ENCODE measurements around the gene RNH1. TPM values are rescaled to one million over a fixed set of nuclear protein-coding genes. Genes with fewer than 3 reads are reported as not detected.

RNH1 gene
- 385 and 511 TPM in 2 replicates for total RNA-seq

GRCh38 chr11:506995-507726 is at the start of gene RNH1:
RNH1 (minus strand) TSS chr11:507242; CDS start chr11:502162, 5,080 bp downstream.

DNA sequence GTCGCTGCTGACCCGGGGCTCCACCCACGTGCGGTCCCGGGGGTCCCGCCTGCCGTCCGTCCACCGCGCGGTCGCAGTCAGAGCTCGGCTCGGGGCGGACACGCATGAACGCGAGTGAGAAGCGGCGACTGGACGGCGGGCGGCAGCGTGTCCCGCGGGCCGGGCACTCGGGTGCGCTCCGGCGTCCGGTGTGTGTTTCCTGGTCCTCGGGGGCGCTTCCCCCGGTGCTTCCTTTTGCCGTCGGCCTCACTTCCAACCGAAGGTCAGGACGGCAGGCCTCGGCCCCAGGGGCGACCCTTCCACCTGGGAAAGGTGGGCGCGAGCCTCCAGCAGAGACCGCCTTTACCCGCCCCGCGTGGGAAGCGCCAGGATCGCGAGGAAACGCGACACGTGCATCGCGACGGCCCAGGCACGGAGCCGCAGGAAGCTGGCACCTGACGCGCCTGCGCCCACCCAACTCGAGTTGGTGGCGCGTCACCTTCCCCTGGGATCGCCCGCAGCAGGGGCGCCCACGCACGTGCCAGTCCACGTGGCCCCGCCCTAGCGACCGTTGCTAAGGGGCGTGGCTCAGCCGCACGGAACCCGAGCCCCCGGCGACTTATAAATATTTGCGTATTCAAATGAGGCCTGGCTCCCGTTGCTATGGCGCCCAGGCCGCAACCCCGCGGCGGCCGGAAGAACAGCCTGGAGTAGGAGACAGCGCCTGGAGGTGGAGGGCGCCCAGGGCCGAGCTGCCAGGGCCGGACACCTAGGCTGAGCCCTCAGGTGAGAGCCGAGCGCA is 30.0 kb upstream of the RNH1 start, which contains the start of gene LRRC56:
Gene LRRC56 (plus strand): TSS at position 687 of the 781 bp plus-strand sequence. CDS start 3,158 bp downstream, outside the sequence.

GRCh38 chr11:535519-536454 is 28.7 kb upstream of the RNH1 start, which contains the start of gene HRAS:
HRAS (minus strand) TSS chr11:535576.

DNA sequence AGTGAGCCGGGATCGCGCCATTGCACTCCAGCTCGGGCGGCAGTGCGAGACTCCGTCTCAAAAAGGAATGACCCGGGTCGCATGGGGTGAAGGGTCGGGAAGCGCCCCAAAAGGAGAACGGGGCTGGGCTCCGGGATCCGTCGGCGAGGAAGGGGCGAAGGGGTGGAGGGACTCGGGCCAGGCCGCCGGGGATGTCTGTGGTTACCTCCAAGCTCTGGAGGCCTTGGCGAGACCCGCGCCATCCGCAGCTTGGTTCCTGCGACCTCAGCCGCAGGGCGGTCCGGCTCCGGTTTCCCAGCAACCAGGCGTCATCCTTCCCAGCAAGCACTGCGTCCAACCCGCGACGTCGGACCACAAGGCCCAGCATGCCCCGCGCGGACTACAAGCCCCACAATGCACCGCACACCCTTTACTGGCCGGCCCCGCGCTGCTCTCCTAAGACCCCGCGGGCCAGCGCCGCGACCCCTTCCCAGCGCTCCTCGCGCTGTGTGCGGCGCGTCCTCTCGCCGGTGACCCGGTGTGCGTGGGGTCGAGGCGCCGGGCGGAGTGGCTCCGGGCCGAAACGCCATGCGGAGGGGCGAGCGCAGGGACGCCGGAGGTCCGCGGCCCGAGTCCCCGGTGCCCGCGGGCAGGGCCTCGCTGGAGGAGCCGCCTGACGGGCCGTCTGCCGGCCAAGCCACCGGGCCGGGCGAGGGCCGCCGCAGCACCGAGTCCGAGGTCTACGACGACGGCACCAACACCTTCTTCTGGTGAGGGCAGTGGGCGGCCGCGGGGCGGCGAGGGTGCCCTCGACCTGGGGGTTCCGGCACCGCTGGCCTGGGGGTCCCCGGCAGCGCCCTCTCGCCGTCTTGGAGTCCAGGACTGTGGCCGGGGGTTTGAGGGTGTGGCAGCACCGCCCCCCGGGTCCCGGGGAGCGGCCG is 56.9 kb downstream of the RNH1 start, which contains the start of gene PTDSS2:
Gene PTDSS2 (plus strand): TSS at position 391 of the 920 bp plus-strand sequence. CDS start 177 bp downstream, at position 568.

Other genes starting within 250 kb of the RNH1 start
- gene NLRP6, start 228.8 kb downstream of the RNH1 start, total RNA-seq, result under 0.01 TPM in 1 of 2 replicates, not detected in the other
- 5.8 and 9.6 TPM in 2 replicates for gene PGGHG, start 218.1 kb downstream of the RNH1 start, total RNA-seq
- not detected in 2 replicates for gene IFITM5, start 207.7 kb downstream of the RNH1 start, total RNA-seq
- 18.9 and 32.1 TPM in 2 replicates for gene IFITM2, start 199.4 kb downstream of the RNH1 start, total RNA-seq
- gene IFITM1, start 193.2 kb downstream of the RNH1 start, total RNA-seq, result 20.1 and 20.8 TPM in 2 replicates
- 32.5 and 56.2 TPM in 2 replicates for gene IFITM3, start 186.4 kb downstream of the RNH1 start, total RNA-seq
- gene B4GALNT4, start 137.7 kb downstream of the RNH1 start, total RNA-seq, result 4.5 and 4.9 TPM in 2 replicates
- gene PKP3, start 113.0 kb downstream of the RNH1 start, total RNA-seq, result 1.5 and 3.2 TPM in 2 replicates
- 9.3 and 16.5 TPM in 2 replicates for gene SIGIRR, start 92.2 kb downstream of the RNH1 start, total RNA-seq
- under 0.01 TPM in 1 of 2 replicates, not detected in the other for gene ANO9, start 65.2 kb downstream of the RNH1 start, total RNA-seq
- gene PTDSS2, start 57.0 kb downstream of the RNH1 start, total RNA-seq, result 34.9 and 37.8 TPM in 2 replicates
- gene HRAS, start 28.3 kb upstream of the RNH1 start, total RNA-seq, result 68.8 and 70.8 TPM in 2 replicates
- 0.95 and 1.0 TPM in 2 replicates for gene LRRC56, start 30.3 kb upstream of the RNH1 start, total RNA-seq
- 0.47 TPM in 1 of 2 replicates, not detected in the other for gene LMNTD2, start 53.5 kb upstream of the RNH1 start, total RNA-seq
- 0.34 and 2.0 TPM in 2 replicates for gene RASSF7, start 53.7 kb upstream of the RNH1 start, total RNA-seq
- gene PHRF1, start 69.2 kb upstream of the RNH1 start, total RNA-seq, result 17.9 and 18.0 TPM in 2 replicates
- 4.9 and 5.8 TPM in 2 replicates for gene IRF7, start 108.7 kb upstream of the RNH1 start, total RNA-seq
- not detected in 2 replicates for gene CDHR5, start 117.7 kb upstream of the RNH1 start, total RNA-seq
- 0.43 and 0.47 TPM in 2 replicates for gene SCT, start 119.9 kb upstream of the RNH1 start, total RNA-seq
- gene DRD4, start 130.0 kb upstream of the RNH1 start, total RNA-seq, result under 0.01 TPM in 1 of 2 replicates, not detected in the other
- 28.7 and 43.7 TPM in 2 replicates for gene DEAF1, start 188.0 kb upstream of the RNH1 start, total RNA-seq
- gene TMEM80, start 188.6 kb upstream of the RNH1 start, total RNA-seq, result 3.8 and 5.8 TPM in 2 replicates
- 64.5 and 88.6 TPM in 2 replicates for gene EPS8L2, start 199.0 kb upstream of the RNH1 start, total RNA-seq
- 127 and 174 TPM in 2 replicates for gene TALDO1, start 240.2 kb upstream of the RNH1 start, total RNA-seq